MM.1S (cell line): ENCODE data around the gene UNC119.

Experiments used
- CTCF ChIP-seq: fragments of 300-600 bp; sonication (generic); IDR thresholded peaks from 2 replicates; pipeline ENCODE4 v1.5.1; 2016; ENCODE audit warnings: antibody characterized with exemption, low read length, mixed read lengths
- EZH2 ChIP-seq: fragments of 300-600 bp; sonication (generic); optimal IDR thresholded peaks from 2 replicates; pipeline ENCODE3; 2017; ENCODE audit warnings: low read depth, mild to moderate bottlenecking, antibody characterized with exemption, low read length, mixed read lengths

- TF ChIP-seq CTCF (no peak), EZH2 (no peak)
Observed at GRCh38 chr17:28497931-28498330, 54.5 kb downstream of the UNC119 start.
